A549 (cell line): ENCODE measurements around the gene KIFC3. TPM values are rescaled to one million over a fixed set of nuclear protein-coding genes. Genes with fewer than 3 reads are reported as not detected.
A peak's percentile ranks its signal among the peaks of the same experiment; 100 is the strongest.

Experiments used
- ATAC-seq, 2 experiments: fragments of 200-7000 bp in 1 of 2; fragments of >200 bp in 1 of 2; cut with Nextera tagmentation in 1 of 2; cut with Tn5 transposase in 1 of 2; 3 replicates each; pipeline versions ENCODE4 v1.8.0 to v1.9.1; 2018 to 2020; ENCODE audit warnings: mild to moderate bottlenecking in 1 of 2, moderate library complexity in 1 of 2
- CTCF ChIA-PET: fragments of 300-600 bp; sonication (Branson Sonifier 250); formaldehyde crosslinking; extraction: SDS; loops from one replicate; lab custom pipeline; 2021; ENCODE audit warnings: antibody characterized with exemption, inconsistent platforms; lab: Yijun Ruan, JAX
- POLR2A ChIA-PET: fragments of 350-600 bp; formaldehyde crosslinking; extraction: SDS; loops from one replicate; lab custom pipeline; 2021; ENCODE audit warnings: antibody characterized with exemption, inconsistent platforms; lab: Yijun Ruan, JAX
- DNase-seq, 2 experiments: peaks; one replicate each; pipeline versions ENCODE4 v3.0.0 to v3.0.0-alpha.2; 2011 to 2016; ENCODE audit warnings: low read depth in 1 of 2, low spot score in 1 of 2
- FAIRE-seq: peaks from 2 replicates; lab custom pipeline; 2011; peaks lifted over from hg19 to GRCh38; lab: Jason Lieb, UNC
- H3K27ac ChIP-seq, 2 experiments: fragments of >200 bp; sonication (Bioruptor Twin); formaldehyde crosslinking; 3 replicates each; pipeline ENCODE4 v1.5.1; 2016 to 2017
- H3K4me1 ChIP-seq: fragments of >200 bp; sonication (Bioruptor Twin); formaldehyde crosslinking; 3 replicates; pipeline ENCODE4 v1.6.1; 2016
- H3K4me2 ChIP-seq: fragments of >200 bp; sonication (Bioruptor Twin); formaldehyde crosslinking; 3 replicates; pipeline ENCODE4 v1.6.1; 2016
- H3K4me3 ChIP-seq: fragments of >200 bp; sonication (Bioruptor Twin); formaldehyde crosslinking; 3 replicates; pipeline ENCODE4 v1.5.1; 2016
- H3K9me3 ChIP-seq: fragments of >200 bp; sonication (Bioruptor Twin); formaldehyde crosslinking; 3 replicates; pipeline ENCODE4 v1.6.1; 2016
- BCL3 ChIP-seq: fragments of >200 bp; sonication (Bioruptor Twin); formaldehyde crosslinking; IDR thresholded peaks from 3 replicates; pipeline ENCODE4 v1.6.1; 2016
- BHLHE40 ChIP-seq: IDR thresholded peaks from 2 replicates; pipeline ENCODE4 v1.6.1; 2012; ENCODE audit warnings: low read depth, low read length, inconsistent platforms
- CHD2 ChIP-seq: fragments of 150-350 bp; IDR thresholded peaks from 2 replicates; pipeline ENCODE4 v1.6.1; 2014; ENCODE audit warnings: low read length; ENCODE audit not compliant: partially characterized antibody
- CTCF ChIP-seq: fragments of >200 bp; sonication (Bioruptor Twin); formaldehyde crosslinking; IDR thresholded peaks from 3 replicates; pipeline ENCODE4 v1.5.1; 2016
- E2F6 ChIP-seq: IDR thresholded peaks from 2 replicates; pipeline ENCODE4 v1.6.1; 2012; ENCODE audit warnings: low read depth, borderline replicate concordance
- EP300 ChIP-seq, 2 experiments: fragments of >200 bp; sonication (Bioruptor Twin); formaldehyde crosslinking; IDR thresholded peaks; 2 replicates in 1 of 2; 3 replicates in 1 of 2; pipeline ENCODE4 v1.6.1; 2016 to 2017
- FOSB ChIP-seq: fragments of 250-450 bp; sonication (Bioruptor Pico); IDR thresholded peaks from 2 replicates; pipeline ENCODE4 v1.5.0; 2020; ENCODE audit warnings: mild to moderate bottlenecking, moderate library complexity
- GATA3 ChIP-seq: IDR thresholded peaks from 2 replicates; pipeline ENCODE4 v1.6.1; 2012; ENCODE audit warnings: borderline replicate concordance
- HOXB5 ChIP-seq: fragments of 250-450 bp; sonication (Bioruptor Pico); IDR thresholded peaks from 2 replicates; pipeline ENCODE4 v1.5.0; 2020; ENCODE audit warnings: mild to moderate bottlenecking, moderate library complexity
- JUN ChIP-seq, 2 experiments: fragments of >200 bp; sonication (Bioruptor Twin); formaldehyde crosslinking; IDR thresholded peaks; 2 replicates in 1 of 2; 3 replicates in 1 of 2; pipeline ENCODE4 v1.6.1; 2016 to 2017
- KDM1A ChIP-seq: fragments of 200-600 bp; sonication (generic); IDR thresholded peaks from 2 replicates; pipeline ENCODE4 v1.6.1; 2016; ENCODE audit warnings: low read depth, mild to moderate bottlenecking
- KDM5A ChIP-seq: fragments of 200-600 bp; sonication (generic); IDR thresholded peaks from 2 replicates; pipeline ENCODE4 v1.6.1; 2016; ENCODE audit warnings: antibody characterized with exemption, mild to moderate bottlenecking
- MAZ ChIP-seq: fragments of 150-350 bp; IDR thresholded peaks from 2 replicates; pipeline ENCODE4 v1.6.1; 2014; ENCODE audit warnings: antibody characterized with exemption, low read depth, low read length, borderline replicate concordance
- PBX3 ChIP-seq: IDR thresholded peaks from 2 replicates; pipeline ENCODE4 v1.6.1; 2012
- PHF8 ChIP-seq: fragments of 200-600 bp; sonication (generic); IDR thresholded peaks from 2 replicates; pipeline ENCODE4 v1.6.1; 2016; ENCODE audit warnings: low read depth, mild to moderate bottlenecking, antibody characterized with exemption, moderate library complexity, borderline replicate concordance
- POLR2A ChIP-seq: IDR thresholded peaks from 2 replicates; pipeline ENCODE4 v1.6.1; 2012; ENCODE audit warnings: mild to moderate bottlenecking, low read length
- POLR2AphosphoS2 ChIP-seq: conservative IDR thresholded peaks from 2 replicates; pipeline ENCODE4 v1.6.1; 2012; ENCODE audit warnings: low read length, improper control_type of control experiment, inconsistent platforms
- RAD21 ChIP-seq, 2 experiments: fragments of >200 bp in 1 of 2; sonication (Bioruptor Twin) in 1 of 2; formaldehyde crosslinking in 1 of 2; IDR thresholded peaks in 1 of 2; conservative IDR thresholded peaks in 1 of 2; 2 replicates in 1 of 2; 3 replicates in 1 of 2; pipeline ENCODE4 v1.6.1; 2012 to 2018; ENCODE audit warnings: inconsistent platforms in 1 of 2
- SMC3 ChIP-seq: fragments of >200 bp; sonication (Bioruptor Twin); formaldehyde crosslinking; IDR thresholded peaks from 3 replicates; pipeline ENCODE4 v1.6.1; 2018; ENCODE audit warnings: inconsistent platforms
- TFCP2L1 ChIP-seq: fragments of 250-450 bp; sonication (Bioruptor Pico); IDR thresholded peaks from 2 replicates; pipeline ENCODE4 v1.5.0; 2021; ENCODE audit warnings: mild to moderate bottlenecking
- ZC3H11A ChIP-seq: fragments of 450-650 bp; IDR thresholded peaks from 2 replicates; pipeline ENCODE4 v1.6.1; 2014; ENCODE audit warnings: antibody characterized with exemption, mild to moderate bottlenecking
- ZFP36 ChIP-seq: fragments of 450-650 bp; IDR thresholded peaks from 2 replicates; pipeline ENCODE4 v1.6.1; 2014; ENCODE audit warnings: borderline replicate concordance; ENCODE audit not compliant: partially characterized antibody
- ZSCAN20 ChIP-seq: fragments of 250-450 bp; sonication (Bioruptor Pico); IDR thresholded peaks from 2 replicates; pipeline ENCODE4 v1.8.0; 2022; ENCODE audit warnings: mild to moderate bottlenecking, moderate library complexity
- WGBS: methylation state at CpG from one replicate; pipeline ENCODE4 v1.1.6; 2017; ENCODE audit errors: missing lambda C conversion rate; 5-methylcytosine and 5-hydroxymethylcytosine counted together
- polyA plus RNA-seq, 4 experiments: library from polyadenylated mRNA; depleted of rRNA in 3 of 4; stranded (reverse); fragments of >200 nt; fragmentation: RNase III in 1 of 4; extraction: RNeasy Plus Mini Kit Qiagen cat#74134 plus additional on column Dnase treatment in 1 of 4; gene quantifications; 2 replicates in 3 of 4; 3 replicates in 1 of 4; pipeline ENCODE4 v1.2.3, GENCODE V29; 2011 to 2017

KIFC3 gene
- polyA plus RNA-seq, 2 of the 4 experiments (the other 2 are of a cell fraction) = 128 to 178 TPM

- WGBS = 47% methylated on average over 3 of the region's 3 CpGs
- ATAC-seq (peak; percentile 96 to 97), FAIRE-seq (peak; percentile 67), DNase-seq (peak; percentile 72 to 75)
- Histone ChIP-seq H3K4me3 (no peak overlapping the region), H3K4me2 (no peak overlapping the region), H3K9me3 (no peaks in the 10 kb centered on the region), H3K27ac (peak overlapping the region; percentile 25 to 32; a peak in 4 of 6 replicates), H3K4me1 (peaks cover 9% of the 10 kb centered on the region; the same call in 2 of the 3 replicates)
- TF ChIP-seq ZSCAN20 (CRISPR knock-in tag) (no peak), KDM5A (no peak), ZFP36 (peak; percentile 16), PBX3 (no peak), CHD2 (no peak), E2F6 (no peak), FOSB (no peak), CTCF (peak; percentile 82), RAD21 (conservative IDR thresholded peaks at IDR 0.05 in 1 of 2, IDR thresholded peaks at IDR 0.05 in 1 of 2) (peak; percentile 82 to 83), ZC3H11A (no peak), POLR2A (no peak), PHF8 (no peak), POLR2AphosphoS2 (no peak), JUN (IDR thresholded peaks at IDR 0.05) (no peak), BCL3 (no peak), SMC3 (peak; percentile 94), TFCP2L1 (CRISPR knock-in tag) (no peak), BHLHE40 (no peak), HOXB5 (no peak), KDM1A (0 out of 2 replicates have a peak, but pooled peaks have one; percentile 26), MAZ (no peak)
- POLR2A ChIA-PET = no interaction called here
- CTCF ChIA-PET = interaction anchor here (0.6 to 10.1 kb wide), 13 partner anchors 12 to 287 kb away, joined by 3 to 103 read pairs (median 4); no protein-coding TSS in a partner anchor
Measured at GRCh38 chr16:57720142-57720575, 82.1 kb downstream of the KIFC3 start.

- H3K4me2 ChIP-seq = no peak overlapping the region
- no peak for ATAC-seq
- TF ChIP-seq GATA3 = no peak
- TF ChIP-seq BCL3 = no peak
- no peak for TF ChIP-seq MAZ
- no peak for TF ChIP-seq EP300 (IDR thresholded peaks at IDR 0.05)
- FAIRE-seq = no peak
- no peaks in the 10 kb centered on the region for H3K4me1 ChIP-seq
- no peak overlapping the region for H3K27ac ChIP-seq
- POLR2A ChIA-PET = no interaction called here
- no peak for DNase-seq
- H3K4me3 ChIP-seq = no peak overlapping the region
- H3K9me3 ChIP-seq = no peaks in the 10 kb centered on the region
- CTCF ChIA-PET = interaction anchor here (0.6 to 10.1 kb wide), 4 partner anchors 66 to 419 kb away, joined by 3 to 103 read pairs (median 4); partner anchors contain the start of gene ZNF319
- 78% methylated on average over 6 of the region's 6 CpGs for WGBS
Measured at GRCh38 chr16:57714047-57714446, 88.2 kb downstream of the KIFC3 start.
